Measurements from ENCODE around the gene SHISAL2A.
"Not testable (repeated sequence)": the region's sequence is repeated elsewhere in the genome, so short reads cannot be mapped to it uniquely, and the experiment has no call there.

Gene SHISAL2A

GRCh38 chr1:52684545-52684944, 51.6 kb downstream of the SHISAL2A start:
- Histone ChIP-seq H3K27ac (ENCODE audit: low read depth, low read length) (no peak overlapping the region), H3K27me3 (ENCODE audit: control insufficient read depth, insufficient read depth, low read length) (no peaks in the 10 kb centered on the region), H3K36me3 (ENCODE audit: control insufficient read depth, insufficient read depth, low read length) (peaks cover 39% of the 10 kb centered on the region), H3K9me3 (ENCODE audit: control insufficient read depth, insufficient read depth, low read length) (no peaks in the 10 kb centered on the region), H3K4me3 (ENCODE audit: low read depth, low read length) (no peak overlapping the region), H3K9ac (ENCODE audit: low read depth, low read length) (no peak overlapping the region), H3K4me1 (ENCODE audit: control insufficient read depth, insufficient read depth, low read length) (peaks cover 1% of the 10 kb centered on the region; the same call in 1 of the 2 replicates)

DNA sequence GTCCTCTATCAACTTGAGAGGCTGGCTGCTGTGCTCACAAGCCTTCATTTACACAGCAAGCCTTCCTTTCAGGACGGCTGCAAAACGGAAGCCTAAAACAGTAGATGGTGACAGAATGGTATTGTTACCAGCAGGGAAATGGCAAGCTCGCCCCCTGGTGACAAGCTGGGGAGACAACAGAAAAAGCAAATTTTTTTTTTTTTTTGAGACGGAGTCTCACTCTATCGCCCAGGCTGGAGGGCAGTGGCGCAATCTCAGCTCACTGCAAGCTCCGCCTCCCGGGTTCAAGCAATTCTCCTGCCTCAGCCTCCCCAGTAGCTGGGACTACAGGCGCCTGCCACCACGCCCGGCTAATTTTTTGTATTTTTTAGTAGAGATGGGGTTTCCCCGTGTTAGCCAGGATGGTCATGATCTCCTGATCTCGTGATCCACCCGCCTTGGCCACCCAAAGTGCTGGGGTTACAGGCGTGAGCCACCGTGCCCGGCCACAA, 53.3 kb downstream of the SHISAL2A start:
- not testable (repeated sequence) for H3K27ac ChIP-seq (ENCODE audit: low read depth, low read length); H3K9ac ChIP-seq (ENCODE audit: low read depth, low read length); H3K27me3 ChIP-seq (ENCODE audit: control insufficient read depth, insufficient read depth, low read length); H3K4me1 ChIP-seq (ENCODE audit: control insufficient read depth, insufficient read depth, low read length); H3K4me3 ChIP-seq (ENCODE audit: low read depth, low read length); H3K9me3 ChIP-seq (ENCODE audit: control insufficient read depth, insufficient read depth, low read length)
- H3K36me3 ChIP-seq (ENCODE audit: control insufficient read depth, insufficient read depth, low read length), result peaks cover 54% of the 10 kb centered on the region

- Histone ChIP-seq H3K27ac (ENCODE audit: low read depth, low read length) (no peak overlapping the region), H3K4me1 (ENCODE audit: control insufficient read depth, insufficient read depth, low read length) (no peaks in the 10 kb centered on the region), H3K4me3 (ENCODE audit: low read depth, low read length) (no peak overlapping the region), H3K27me3 (ENCODE audit: control insufficient read depth, insufficient read depth, low read length) (no peaks in the 10 kb centered on the region), H3K9ac (ENCODE audit: low read depth, low read length) (no peak overlapping the region), H3K36me3 (ENCODE audit: control insufficient read depth, insufficient read depth, low read length) (peaks cover 58% of the 10 kb centered on the region), H3K9me3 (ENCODE audit: control insufficient read depth, insufficient read depth, low read length) (no peaks in the 10 kb centered on the region)
These were observed 53.9 kb downstream of the SHISAL2A start for GRCh38 chr1:52686830-52687229.

DNA sequence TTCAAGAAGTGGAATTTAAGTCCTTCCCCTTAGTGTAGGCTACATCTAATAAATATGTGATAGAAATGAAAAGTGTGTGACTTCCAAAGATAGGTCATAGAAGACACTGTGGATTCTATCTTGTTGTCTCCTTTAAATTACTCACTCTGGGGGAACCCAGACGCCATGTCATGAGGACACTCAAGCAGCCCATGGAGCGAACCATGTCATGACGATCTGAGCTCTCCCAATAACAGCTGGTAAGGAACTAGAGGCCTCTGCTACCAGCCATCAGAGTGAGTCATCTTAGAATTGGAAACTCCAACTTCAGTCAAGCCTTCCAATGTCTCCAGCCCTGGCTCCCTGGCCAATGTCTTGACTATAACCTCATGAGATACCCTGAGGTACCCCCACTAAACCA, 58.9 kb downstream of the SHISAL2A start:
- Histone ChIP-seq H3K9ac (ENCODE audit: low read depth, low read length) (no peak overlapping the region), H3K4me1 (ENCODE audit: control insufficient read depth, insufficient read depth, low read length) (no peaks in the 10 kb centered on the region), H3K36me3 (ENCODE audit: control insufficient read depth, insufficient read depth, low read length) (peaks cover 60% of the 10 kb centered on the region), H3K27me3 (ENCODE audit: control insufficient read depth, insufficient read depth, low read length) (no peaks in the 10 kb centered on the region), H3K27ac (ENCODE audit: low read depth, low read length) (no peak overlapping the region), H3K4me3 (ENCODE audit: low read depth, low read length) (no peak overlapping the region), H3K9me3 (ENCODE audit: control insufficient read depth, insufficient read depth, low read length) (no peaks in the 10 kb centered on the region)

- no peaks in the 10 kb centered on the region for H3K27me3 ChIP-seq (ENCODE audit: control insufficient read depth, insufficient read depth, low read length)
- H3K27ac ChIP-seq (ENCODE audit: low read depth, low read length), result no peak overlapping the region
- H3K9me3 ChIP-seq (ENCODE audit: control insufficient read depth, insufficient read depth, low read length), result no peaks in the 10 kb centered on the region
- H3K4me1 ChIP-seq (ENCODE audit: control insufficient read depth, insufficient read depth, low read length), result peaks cover 5% of the 10 kb centered on the region; the same call in 1 of the 2 replicates
- peaks cover 51% of the 10 kb centered on the region for H3K36me3 ChIP-seq (ENCODE audit: control insufficient read depth, insufficient read depth, low read length)
- no peak overlapping the region for H3K9ac ChIP-seq (ENCODE audit: low read depth, low read length)
- H3K4me3 ChIP-seq (ENCODE audit: low read depth, low read length), result no peak overlapping the region
These were observed 59.7 kb downstream of the SHISAL2A start for GRCh38 chr1:52692697-52693096.

DNA sequence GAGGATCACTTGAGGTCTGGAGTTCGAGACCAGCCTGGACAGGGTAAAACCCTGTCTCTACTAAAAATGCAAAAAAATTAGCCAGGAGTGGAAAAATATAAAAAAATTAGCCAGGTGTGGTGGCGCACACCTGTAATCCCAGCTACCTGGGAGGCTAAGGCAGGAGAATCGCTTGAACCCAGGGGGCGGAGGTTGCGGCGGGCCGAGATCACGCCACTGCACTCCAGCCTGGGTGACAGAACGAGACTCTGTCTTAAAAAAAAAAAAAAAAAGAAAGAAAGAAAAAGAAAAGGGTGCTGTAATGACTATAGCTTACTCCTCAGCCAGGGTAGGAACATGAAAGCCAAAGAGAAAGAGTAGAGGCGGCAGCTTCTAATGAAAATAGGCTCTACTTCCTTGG, 60.4 kb downstream of the SHISAL2A start:
- H3K27ac ChIP-seq (ENCODE audit: low read depth, low read length); H3K9ac ChIP-seq (ENCODE audit: low read depth, low read length); H3K4me1 ChIP-seq (ENCODE audit: control insufficient read depth, insufficient read depth, low read length); H3K4me3 ChIP-seq (ENCODE audit: low read depth, low read length); H3K9me3 ChIP-seq (ENCODE audit: control insufficient read depth, insufficient read depth, low read length); H3K27me3 ChIP-seq (ENCODE audit: control insufficient read depth, insufficient read depth, low read length): not testable (repeated sequence)
- H3K36me3 ChIP-seq (ENCODE audit: control insufficient read depth, insufficient read depth, low read length), result peaks cover 45% of the 10 kb centered on the region

DNA sequence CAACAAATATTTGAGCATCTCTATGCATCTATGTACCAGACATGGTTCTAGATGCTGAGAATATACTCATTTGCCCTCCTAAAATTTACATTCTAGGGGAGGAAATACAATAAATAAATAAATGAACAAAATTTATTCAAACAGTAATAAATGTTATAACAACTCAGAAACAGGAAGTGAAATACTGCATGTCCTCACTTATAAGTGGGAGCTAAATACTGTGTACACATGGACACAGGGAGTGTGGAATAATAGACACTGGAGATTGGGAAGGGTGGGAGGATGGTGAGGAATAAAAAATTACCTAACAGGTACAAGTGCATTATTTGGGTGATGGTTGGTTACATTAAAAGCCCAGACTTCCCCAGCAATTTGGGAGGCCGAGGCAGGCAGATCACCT, 60.9 kb downstream of the SHISAL2A start:
- Histone ChIP-seq H3K9ac (ENCODE audit: low read depth, low read length) (no peak overlapping the region), H3K4me1 (ENCODE audit: control insufficient read depth, insufficient read depth, low read length) (peaks cover 10% of the 10 kb centered on the region), H3K27ac (ENCODE audit: low read depth, low read length) (no peak overlapping the region), H3K4me3 (ENCODE audit: low read depth, low read length) (no peak overlapping the region), H3K27me3 (ENCODE audit: control insufficient read depth, insufficient read depth, low read length) (no peaks in the 10 kb centered on the region), H3K36me3 (ENCODE audit: control insufficient read depth, insufficient read depth, low read length) (peaks cover 40% of the 10 kb centered on the region), H3K9me3 (ENCODE audit: control insufficient read depth, insufficient read depth, low read length) (no peaks in the 10 kb centered on the region)

- no peak overlapping the region for H3K9ac ChIP-seq (ENCODE audit: low read depth, low read length)
- H3K4me3 ChIP-seq (ENCODE audit: low read depth, low read length), result no peak overlapping the region
- H3K4me1 ChIP-seq (ENCODE audit: control insufficient read depth, insufficient read depth, low read length), result peaks cover 10% of the 10 kb centered on the region
- H3K27me3 ChIP-seq (ENCODE audit: control insufficient read depth, insufficient read depth, low read length), result no peaks in the 10 kb centered on the region
- H3K9me3 ChIP-seq (ENCODE audit: control insufficient read depth, insufficient read depth, low read length), result no peaks in the 10 kb centered on the region
- H3K36me3 ChIP-seq (ENCODE audit: control insufficient read depth, insufficient read depth, low read length), result peaks cover 31% of the 10 kb centered on the region
- H3K27ac ChIP-seq (ENCODE audit: low read depth, low read length), result no peak overlapping the region
These were observed 62.7 kb downstream of the SHISAL2A start for GRCh38 chr1:52695627-52696026.

GRCh38 chr1:52697795-52698674, 65.1 kb downstream of the SHISAL2A start, which contains the start of gene COA7:
Gene COA7 (minus strand): TSS chr1:52698347. CDS start chr1:52698326, 21 bp downstream.
- H3K36me3 ChIP-seq (ENCODE audit: control insufficient read depth, insufficient read depth, low read length), result peaks cover 8% of the 10 kb centered on the region
- H3K9me3 ChIP-seq (ENCODE audit: control insufficient read depth, insufficient read depth, low read length), result no peaks in the 10 kb centered on the region
- H3K27ac ChIP-seq (ENCODE audit: low read depth, low read length), result peak within 1 kb of the TSS; percentile 80
- peaks cover 10% of the 10 kb centered on the region for H3K4me1 ChIP-seq (ENCODE audit: control insufficient read depth, insufficient read depth, low read length)
- H3K9ac ChIP-seq (ENCODE audit: low read depth, low read length), result peak within 1 kb of the TSS; percentile 90
- H3K4me3 ChIP-seq (ENCODE audit: low read depth, low read length), result peak within 1 kb of the TSS; percentile 89
- H3K27me3 ChIP-seq (ENCODE audit: control insufficient read depth, insufficient read depth, low read length), result no peaks in the 10 kb centered on the region

DNA sequence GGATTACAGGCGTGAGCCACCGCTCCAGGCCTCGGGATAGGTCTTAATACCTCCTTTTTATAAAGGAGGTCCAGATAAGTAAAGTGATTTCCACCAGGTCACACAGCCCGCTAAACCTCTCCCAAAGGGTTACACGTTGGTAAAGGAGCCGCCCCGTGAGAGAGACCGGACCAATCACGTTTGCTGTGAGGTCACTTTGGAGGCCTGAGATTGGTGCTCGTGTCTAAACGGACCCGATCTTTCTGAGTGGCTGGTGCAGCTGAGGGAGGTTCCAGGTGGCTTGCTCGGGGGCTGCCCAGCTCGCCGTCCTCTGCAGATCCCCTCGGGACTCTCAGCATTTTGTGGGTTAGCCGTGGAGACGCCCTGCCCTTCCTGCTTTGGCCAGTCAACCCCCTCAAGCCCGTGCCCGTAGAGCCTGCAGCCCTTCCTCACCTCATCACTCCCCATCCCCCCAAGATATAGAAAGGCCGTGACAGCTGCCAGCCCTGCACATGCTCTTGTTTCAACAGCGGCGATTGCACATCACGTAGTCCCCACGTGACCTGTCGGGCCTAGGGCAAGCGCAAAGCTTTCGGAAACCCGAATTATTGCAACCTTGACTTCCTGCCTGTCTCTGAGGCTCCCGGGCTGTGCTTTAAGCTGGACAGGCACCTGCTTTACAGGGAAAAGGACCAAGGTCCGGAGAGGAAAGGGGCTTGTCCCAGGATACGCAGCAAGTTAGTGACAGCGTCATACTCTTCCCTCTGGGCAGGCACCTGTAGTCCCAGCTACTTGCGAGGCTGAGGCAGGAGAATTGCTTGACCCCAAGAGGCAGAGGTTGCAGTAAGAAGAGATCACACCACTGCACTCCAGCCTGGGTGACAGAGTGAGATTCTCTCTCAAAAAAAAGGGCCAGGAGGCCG, 70.2 kb downstream of the SHISAL2A start:
- Histone ChIP-seq H3K9me3 (ENCODE audit: control insufficient read depth, insufficient read depth, low read length) (no peaks in the 10 kb centered on the region), H3K27me3 (ENCODE audit: control insufficient read depth, insufficient read depth, low read length) (no peaks in the 10 kb centered on the region), H3K4me1 (ENCODE audit: control insufficient read depth, insufficient read depth, low read length) (peaks cover 9% of the 10 kb centered on the region), H3K36me3 (ENCODE audit: control insufficient read depth, insufficient read depth, low read length) (no peaks in the 10 kb centered on the region), H3K9ac (ENCODE audit: low read depth, low read length) (peak overlapping the region; percentile 64; the same call in 1 of the 2 replicates), H3K27ac (ENCODE audit: low read depth, low read length) (peak overlapping the region; percentile 21), H3K4me3 (ENCODE audit: low read depth, low read length) (peak overlapping the region; percentile 86)
